ENCODE measurements around the gene DEXI.

- no peak for TF ChIP-seq POLR2AphosphoS5 (IDR thresholded peaks at IDR 0.05)
- TF ChIP-seq CTCF (IDR thresholded peaks at IDR 0.05), result no peak
Measured at GRCh38 chr16:10906482-10906881, 35.8 kb downstream of the DEXI start.

All from esophagus muscularis mucosa (tissue), 3 donors.